PFSK-1 (cell line): ENCODE results near the gene ASS1.

Source experiments
- FOXP2 ChIP-seq: optimal IDR thresholded peaks from 2 replicates; pipeline ENCODE3; 2011; ENCODE audit warnings: borderline replicate concordance, control low read depth, inconsistent platforms; ENCODE audit not compliant: insufficient read depth; ENCODE audit errors: extremely low read length, extremely low read depth
- POLR2AphosphoS5 ChIP-seq: IDR thresholded peaks from 2 replicates; pipeline ENCODE4 v1.6.1; 2012; ENCODE audit warnings: low read depth, mild to moderate bottlenecking, control low read depth, low read length, moderate library complexity
- SIN3A ChIP-seq: IDR thresholded peaks from 2 replicates; pipeline ENCODE4 v1.6.1; 2012; ENCODE audit warnings: mild to moderate bottlenecking, low read length, moderate library complexity, borderline replicate concordance; ENCODE audit not compliant: insufficient read depth
- TAF1 ChIP-seq: IDR thresholded peaks from 2 replicates; pipeline ENCODE4 v1.6.1; 2012; ENCODE audit warnings: low read length, control low read depth, borderline replicate concordance; ENCODE audit not compliant: insufficient read depth
- TF ChIP-seq, protein P1 (sequence below), 2 experiments: IDR thresholded peaks; 2 replicates each; pipeline versions ENCODE4 v1.6.1 to v1.8.0; 2011 to 2012; ENCODE audit warnings: low read depth in 2 of 2, low read length in 2 of 2, control low read depth in 1 of 2, inconsistent platforms in 1 of 2, mild to moderate bottlenecking in 1 of 2, moderate library complexity in 1 of 2; ENCODE audit not compliant: insufficient read depth in 1 of 2

Gene ASS1

DNA sequence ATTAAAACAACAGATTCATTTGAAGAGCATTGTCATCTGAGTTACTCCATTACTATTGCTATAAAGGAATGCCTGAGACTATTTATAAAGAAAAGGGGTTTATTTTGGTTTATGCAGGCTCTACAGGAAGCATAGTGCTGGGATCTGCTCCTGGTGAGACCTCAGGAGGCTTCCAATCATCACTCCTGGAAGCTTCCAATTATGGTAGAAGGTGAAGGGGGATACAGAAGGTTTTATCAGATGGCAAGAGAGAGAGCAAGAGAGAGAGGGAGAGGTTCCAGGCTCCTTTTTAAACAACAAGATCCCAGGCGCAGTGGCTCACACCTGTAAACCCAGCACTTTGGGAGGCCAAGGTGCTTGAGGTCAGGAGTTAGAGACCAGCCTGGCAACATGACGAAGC lies 63.5 kb downstream of the ASS1 start:
- TF ChIP-seq, protein P1, sequence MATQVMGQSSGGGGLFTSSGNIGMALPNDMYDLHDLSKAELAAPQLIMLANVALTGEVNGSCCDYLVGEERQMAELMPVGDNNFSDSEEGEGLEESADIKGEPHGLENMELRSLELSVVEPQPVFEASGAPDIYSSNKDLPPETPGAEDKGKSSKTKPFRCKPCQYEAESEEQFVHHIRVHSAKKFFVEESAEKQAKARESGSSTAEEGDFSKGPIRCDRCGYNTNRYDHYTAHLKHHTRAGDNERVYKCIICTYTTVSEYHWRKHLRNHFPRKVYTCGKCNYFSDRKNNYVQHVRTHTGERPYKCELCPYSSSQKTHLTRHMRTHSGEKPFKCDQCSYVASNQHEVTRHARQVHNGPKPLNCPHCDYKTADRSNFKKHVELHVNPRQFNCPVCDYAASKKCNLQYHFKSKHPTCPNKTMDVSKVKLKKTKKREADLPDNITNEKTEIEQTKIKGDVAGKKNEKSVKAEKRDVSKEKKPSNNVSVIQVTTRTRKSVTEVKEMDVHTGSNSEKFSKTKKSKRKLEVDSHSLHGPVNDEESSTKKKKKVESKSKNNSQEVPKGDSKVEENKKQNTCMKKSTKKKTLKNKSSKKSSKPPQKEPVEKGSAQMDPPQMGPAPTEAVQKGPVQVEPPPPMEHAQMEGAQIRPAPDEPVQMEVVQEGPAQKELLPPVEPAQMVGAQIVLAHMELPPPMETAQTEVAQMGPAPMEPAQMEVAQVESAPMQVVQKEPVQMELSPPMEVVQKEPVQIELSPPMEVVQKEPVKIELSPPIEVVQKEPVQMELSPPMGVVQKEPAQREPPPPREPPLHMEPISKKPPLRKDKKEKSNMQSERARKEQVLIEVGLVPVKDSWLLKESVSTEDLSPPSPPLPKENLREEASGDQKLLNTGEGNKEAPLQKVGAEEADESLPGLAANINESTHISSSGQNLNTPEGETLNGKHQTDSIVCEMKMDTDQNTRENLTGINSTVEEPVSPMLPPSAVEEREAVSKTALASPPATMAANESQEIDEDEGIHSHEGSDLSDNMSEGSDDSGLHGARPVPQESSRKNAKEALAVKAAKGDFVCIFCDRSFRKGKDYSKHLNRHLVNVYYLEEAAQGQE (IDR thresholded peaks at IDR 0.05; ENCODE audit: insufficient read depth in 1 of 2, low read depth in 2 of 2, low read length in 2 of 2): no peak
- TF ChIP-seq FOXP2 (no peak), TAF1 (no peak)

DNA sequence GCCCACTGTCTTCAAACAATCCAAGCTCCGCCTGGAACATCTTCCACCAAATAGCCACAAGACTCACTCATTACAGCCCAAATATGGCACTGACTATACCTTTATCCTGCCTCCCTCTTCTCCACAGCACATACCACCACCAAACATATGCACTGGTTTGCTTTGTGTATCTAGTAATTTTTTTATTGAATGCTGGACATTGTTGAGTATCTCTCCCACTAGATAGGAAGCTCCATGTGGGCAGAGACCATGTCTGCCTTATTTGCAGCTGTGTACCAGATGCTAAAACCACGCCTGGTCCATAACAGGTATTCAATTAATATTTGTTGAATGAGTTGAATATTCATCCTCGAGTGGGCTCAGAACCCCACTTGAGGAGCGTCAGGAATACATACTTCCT lies 67.4 kb downstream of the ASS1 start:
- no peak for TF ChIP-seq POLR2AphosphoS5
- TF ChIP-seq SIN3A: no peak
- TF ChIP-seq, protein P1 (IDR thresholded peaks at IDR 0.05; ENCODE audit: insufficient read depth in 1 of 2, low read depth in 2 of 2, low read length in 2 of 2): no peak
- no peak for TF ChIP-seq TAF1
- TF ChIP-seq FOXP2: no peak

DNA sequence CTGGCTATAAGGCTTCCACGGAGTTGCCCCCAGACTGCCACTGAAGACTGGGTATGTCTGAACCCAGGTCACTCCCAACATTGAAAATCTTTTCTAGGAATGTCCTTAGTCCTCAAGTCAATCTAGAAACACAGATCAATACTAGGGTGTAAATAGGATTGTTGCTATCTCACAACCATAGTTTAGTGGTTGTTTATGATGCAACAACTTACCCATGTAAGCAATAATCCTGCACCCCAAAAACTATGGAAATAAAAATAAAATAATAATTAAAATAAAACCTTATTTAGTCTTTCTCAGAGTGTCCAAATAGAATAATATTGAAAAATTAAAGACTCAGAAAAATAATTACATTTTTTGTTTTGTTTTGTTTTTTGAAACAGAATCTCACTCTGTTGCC lies 68.3 kb downstream of the ASS1 start:
- TF ChIP-seq POLR2AphosphoS5 (no peak), SIN3A (no peak), TAF1 (no peak), FOXP2 (no peak)
- TF ChIP-seq, protein P1 (IDR thresholded peaks at IDR 0.05; ENCODE audit: insufficient read depth in 1 of 2, low read depth in 2 of 2, low read length in 2 of 2): no peak

DNA sequence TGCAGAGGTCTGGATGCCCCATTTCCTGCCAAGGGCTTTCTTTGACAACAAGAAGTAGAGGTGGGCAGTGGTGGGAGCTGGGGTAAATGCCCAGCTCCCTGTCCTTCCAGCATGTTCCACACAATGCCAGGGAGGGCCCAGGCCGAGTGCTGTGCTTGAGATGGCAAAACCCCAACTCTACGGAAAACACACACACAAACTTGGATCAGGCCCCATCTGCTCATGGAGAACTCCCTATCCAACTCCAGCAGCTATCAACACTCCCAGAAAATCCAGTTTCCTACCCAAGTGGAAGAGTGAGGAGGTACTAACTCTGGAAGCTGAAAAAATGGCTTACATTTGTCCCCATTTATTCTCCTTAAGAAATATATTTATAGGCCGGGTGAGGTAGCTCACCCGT lies 73.5 kb downstream of the ASS1 start:
- TF ChIP-seq TAF1: no peak
- no peak for TF ChIP-seq SIN3A
- no peak for TF ChIP-seq FOXP2
- TF ChIP-seq, protein P1 (IDR thresholded peaks at IDR 0.05; ENCODE audit: insufficient read depth in 1 of 2, low read depth in 2 of 2, low read length in 2 of 2): no peak
- TF ChIP-seq POLR2AphosphoS5: no peak

DNA sequence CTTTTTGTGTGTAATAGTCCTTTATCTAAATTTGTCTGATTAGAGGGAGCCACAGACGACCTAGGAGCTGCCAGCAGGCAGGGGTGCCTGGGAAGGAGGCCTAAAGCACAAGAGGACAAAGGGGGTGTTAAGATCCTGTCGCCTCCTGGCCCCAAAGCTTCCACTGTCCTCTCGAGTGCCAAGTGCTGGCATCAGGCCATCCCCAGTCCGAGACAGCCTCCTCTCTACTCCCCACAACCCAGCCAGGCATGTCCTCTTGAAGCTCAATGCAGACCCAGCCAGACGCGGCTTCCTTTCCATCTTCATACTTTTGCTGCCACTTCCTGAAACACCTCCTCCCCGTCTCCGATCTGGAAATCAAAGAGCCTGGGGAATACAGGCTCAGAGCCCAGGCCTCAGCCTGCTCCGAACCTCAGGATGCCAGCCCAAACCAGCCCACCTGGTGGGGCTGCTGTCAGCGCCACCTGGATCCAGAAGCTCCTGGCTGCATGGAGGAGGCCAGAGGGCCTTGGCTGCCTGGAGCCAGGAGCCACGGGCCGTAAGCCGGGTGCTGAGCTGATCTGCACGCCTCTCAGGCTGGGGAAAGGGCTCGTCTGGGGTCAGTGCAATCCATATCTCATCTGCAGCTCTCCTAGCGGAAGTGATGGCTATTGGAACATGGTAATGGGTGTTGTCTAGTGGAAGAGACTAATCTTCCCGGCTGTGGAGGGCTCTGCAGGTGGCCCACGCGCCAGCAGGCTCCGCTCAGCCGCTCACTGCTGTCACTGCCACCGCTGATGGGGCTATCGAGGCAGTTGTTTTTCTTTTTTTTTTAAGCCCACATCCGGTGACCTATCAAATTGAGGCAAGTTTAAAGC lies 74.4 kb downstream of the ASS1 start:
- TF ChIP-seq SIN3A (no peak), TAF1 (no peak)
- TF ChIP-seq, protein P1 (IDR thresholded peaks at IDR 0.05; ENCODE audit: insufficient read depth in 1 of 2, low read depth in 2 of 2, low read length in 2 of 2): no peak
